Esophagus squamous epithelium (tissue), 5 donors: Measurements from ENCODE around the gene MAP3K20. TPM values are rescaled to one million over a fixed set of nuclear protein-coding genes. Genes with fewer than 3 reads are reported as not detected.
"Not testable (repeated sequence)": the region's sequence is repeated elsewhere in the genome, so short reads cannot be mapped to it uniquely, and the experiment has no call there.

Source experiments
- DNase-seq: peaks from one replicate; lab custom pipeline; 2025; lab: John Stamatoyannopoulos, UW
- H3K27ac ChIP-seq, 4 donors: fragments of 200-600 bp; sonication (generic); one replicate each; pipeline ENCODE4 v1.5.1; 2016 to 2019; ENCODE audit warnings: mild to moderate bottlenecking in 1 of 4
- H3K27me3 ChIP-seq, 4 donors: fragments of 200-600 bp; sonication (generic); 1 replicate in 3 of 4; 2 replicates in 1 of 4; pipeline versions ENCODE4 v1.5.1 to v1.6.0; 2017 to 2021; ENCODE audit warnings: antibody characterized with exemption in 1 of 4
- H3K36me3 ChIP-seq, 3 donors: fragments of 200-600 bp; sonication (generic); one replicate each; pipeline ENCODE4 v1.5.1; 2016 to 2019
- H3K4me1 ChIP-seq, 3 donors: fragments of 200-600 bp; sonication (generic); one replicate each; pipeline ENCODE4 v1.5.1; 2017 to 2019
- H3K4me3 ChIP-seq, 4 donors: fragments of 200-600 bp; sonication (generic); 1 replicate in 3 of 4; 2 replicates in 1 of 4; pipeline ENCODE4 v1.5.1; 2016 to 2019; ENCODE audit warnings: mild to moderate bottlenecking in 2 of 4, moderate library complexity in 1 of 4
- H3K9me3 ChIP-seq, 3 donors: fragments of 200-600 bp; sonication (generic); one replicate each; pipeline ENCODE4 v1.5.1; 2016 to 2019
- POLR2A ChIP-seq, 4 donors: fragments of 450-650 bp; IDR thresholded peaks; one replicate each; pipeline ENCODE4 v1.6.1; 2017; ENCODE audit warnings: antibody characterized with exemption in 4 of 4, mild to moderate bottlenecking in 4 of 4, moderate library complexity in 3 of 4
- WGBS, 2 donors: methylation state at CpG; one replicate each; pipeline ENCODE4 v1.1.5; 2018; 5-methylcytosine and 5-hydroxymethylcytosine counted together
- intact Hi-C: fragments of 100-400 bp; cut with DNase I; formaldehyde crosslinking; loops from one replicate; pipeline ENCODE4 v1.15.0; 2022
- total RNA-seq, 4 donors: library from RNA; depleted of rRNA; stranded (reverse); fragments of >200 nt; gene quantifications; one replicate each; pipeline ENCODE4 v1.1.0, GENCODE V29; 2016
- TF ChIP-seq, protein P1 (sequence below), 6 experiments: fragments of 450-650 bp in 4 of 6; fragments of 200-600 bp in 2 of 6; sonication (generic) in 2 of 6; IDR thresholded peaks; one replicate each; pipeline ENCODE4 v1.5.1; 2016 to 2019; ENCODE audit warnings: antibody characterized with exemption in 6 of 6, mild to moderate bottlenecking in 4 of 6, moderate library complexity in 4 of 6
- donor health status: DM: yes; HTN: yes; CAD: no.

MAP3K20 gene
- total RNA-seq, 4 donors from 2014 or later = 7.2 to 55.3 (median 26.3) TPM

DNA sequence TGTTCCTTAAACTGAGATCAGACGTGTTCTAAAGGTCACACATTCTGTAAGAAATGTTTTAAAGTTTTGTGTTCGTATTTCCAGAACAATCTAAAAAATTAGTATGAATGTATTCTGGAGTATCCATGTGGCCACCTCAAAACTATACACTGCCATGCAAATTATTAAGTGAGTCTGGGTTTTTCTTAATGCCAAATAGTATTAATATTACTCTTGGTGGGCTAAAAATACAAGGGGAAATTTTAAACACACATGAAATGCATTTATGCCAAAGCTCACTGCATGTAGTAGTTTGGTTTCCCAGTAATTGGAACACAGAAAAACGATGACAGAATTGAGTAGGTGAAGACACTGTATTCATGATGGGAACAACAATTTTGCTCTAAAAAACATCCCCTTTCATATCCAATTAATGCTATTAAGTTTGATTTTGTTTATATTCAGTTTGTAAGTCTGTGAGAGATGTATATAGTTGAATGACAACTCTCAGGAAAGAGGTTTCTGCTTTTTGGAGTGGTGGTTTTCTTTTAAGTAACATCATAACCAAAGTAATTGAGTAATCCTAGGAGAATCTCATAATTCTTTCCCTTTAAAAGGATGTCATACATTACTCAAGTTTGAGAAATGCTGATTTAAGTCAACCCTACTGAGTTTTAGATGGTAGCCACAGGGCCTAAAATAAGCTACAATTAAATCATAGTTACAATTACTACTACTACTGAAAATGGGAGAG is 203.3 kb downstream of the MAP3K20 start:
- no peaks in the 10 kb centered on the region for H3K36me3 ChIP-seq
- peaks cover 0 to 8% (median 6%) of the 10 kb centered on the region in 3 donors for H3K9me3 ChIP-seq
- H3K4me3 ChIP-seq = no peak overlapping the region
- intact Hi-C loops = no loop called here
- H3K27me3 ChIP-seq = peaks cover 0 to 26% (median 0%) of the 10 kb centered on the region in 4 donors
- no peak for DNase-seq
- peaks cover 0 to 21% (median 0%) of the 10 kb centered on the region in 3 donors for H3K4me1 ChIP-seq
- H3K27ac ChIP-seq = no peak overlapping the region
- TF ChIP-seq, protein P1, sequence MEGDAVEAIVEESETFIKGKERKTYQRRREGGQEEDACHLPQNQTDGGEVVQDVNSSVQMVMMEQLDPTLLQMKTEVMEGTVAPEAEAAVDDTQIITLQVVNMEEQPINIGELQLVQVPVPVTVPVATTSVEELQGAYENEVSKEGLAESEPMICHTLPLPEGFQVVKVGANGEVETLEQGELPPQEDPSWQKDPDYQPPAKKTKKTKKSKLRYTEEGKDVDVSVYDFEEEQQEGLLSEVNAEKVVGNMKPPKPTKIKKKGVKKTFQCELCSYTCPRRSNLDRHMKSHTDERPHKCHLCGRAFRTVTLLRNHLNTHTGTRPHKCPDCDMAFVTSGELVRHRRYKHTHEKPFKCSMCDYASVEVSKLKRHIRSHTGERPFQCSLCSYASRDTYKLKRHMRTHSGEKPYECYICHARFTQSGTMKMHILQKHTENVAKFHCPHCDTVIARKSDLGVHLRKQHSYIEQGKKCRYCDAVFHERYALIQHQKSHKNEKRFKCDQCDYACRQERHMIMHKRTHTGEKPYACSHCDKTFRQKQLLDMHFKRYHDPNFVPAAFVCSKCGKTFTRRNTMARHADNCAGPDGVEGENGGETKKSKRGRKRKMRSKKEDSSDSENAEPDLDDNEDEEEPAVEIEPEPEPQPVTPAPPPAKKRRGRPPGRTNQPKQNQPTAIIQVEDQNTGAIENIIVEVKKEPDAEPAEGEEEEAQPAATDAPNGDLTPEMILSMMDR (IDR thresholded peaks at IDR 0.05) = no peak
- TF ChIP-seq POLR2A (IDR thresholded peaks at IDR 0.05) = no peak
- 68 to 78% methylated on average over 3 of the region's 3 CpGs for WGBS, 2 donors

GRCh38 chr2:173279527-173279868 is 203.9 kb downstream of the MAP3K20 start:
- DNase-seq = no peak
- Histone ChIP-seq H3K4me3 (no peak overlapping the region), H3K27me3 (peaks cover 0 to 21% (median 0%) of the 10 kb centered on the region in 4 donors), H3K4me1 (peaks cover 0 to 21% (median 0%) of the 10 kb centered on the region in 3 donors), H3K27ac (no peak overlapping the region), H3K9me3 (peaks cover 0 to 2% (median 1%) of the 10 kb centered on the region in 3 donors), H3K36me3 (no peaks in the 10 kb centered on the region)
- intact Hi-C loops = no loop called here
- 68 to 70% methylated on average over 3 of the region's 3 CpGs for WGBS, 2 donors
- TF ChIP-seq POLR2A (IDR thresholded peaks at IDR 0.05) = no peak
- TF ChIP-seq, protein P1 (IDR thresholded peaks at IDR 0.05) = no peak

DNA sequence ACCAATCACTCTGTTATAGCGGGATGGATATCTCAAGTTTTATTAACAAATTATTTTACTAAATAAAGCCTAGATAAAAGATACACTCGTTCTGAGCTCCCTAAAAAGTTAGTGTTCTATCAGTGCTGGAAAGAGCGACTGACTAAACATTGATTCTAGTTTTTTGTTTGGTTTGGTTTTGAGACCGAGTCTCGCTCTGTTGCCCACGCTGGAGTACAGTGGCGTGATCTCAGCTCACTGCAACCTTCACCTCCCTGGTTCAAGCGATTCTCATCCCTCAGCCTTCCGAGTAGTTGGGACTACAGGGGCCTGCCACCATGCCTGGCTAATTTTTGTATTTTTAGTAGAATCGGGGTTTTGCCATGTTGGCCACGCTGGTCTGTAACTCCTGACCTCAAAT is 205.2 kb downstream of the MAP3K20 start:
- Histone ChIP-seq H3K27ac (no peak overlapping the region), H3K9me3 (no peaks in the 10 kb centered on the region), H3K27me3 (peaks cover 0 to 15% (median 0%) of the 10 kb centered on the region in 4 donors), H3K4me3 (no peak overlapping the region), H3K36me3 (no peaks in the 10 kb centered on the region), H3K4me1 (peaks cover 0 to 25% (median 0%) of the 10 kb centered on the region in 3 donors)
- TF ChIP-seq, protein P1 (IDR thresholded peaks at IDR 0.05) = no peak
- no peak for TF ChIP-seq POLR2A (IDR thresholded peaks at IDR 0.05)
- intact Hi-C loops = no loop called here
- WGBS, 2 donors = 77 to 84% methylated on average over 10 to 11 of the region's 11 CpGs
- no peak for DNase-seq

DNA sequence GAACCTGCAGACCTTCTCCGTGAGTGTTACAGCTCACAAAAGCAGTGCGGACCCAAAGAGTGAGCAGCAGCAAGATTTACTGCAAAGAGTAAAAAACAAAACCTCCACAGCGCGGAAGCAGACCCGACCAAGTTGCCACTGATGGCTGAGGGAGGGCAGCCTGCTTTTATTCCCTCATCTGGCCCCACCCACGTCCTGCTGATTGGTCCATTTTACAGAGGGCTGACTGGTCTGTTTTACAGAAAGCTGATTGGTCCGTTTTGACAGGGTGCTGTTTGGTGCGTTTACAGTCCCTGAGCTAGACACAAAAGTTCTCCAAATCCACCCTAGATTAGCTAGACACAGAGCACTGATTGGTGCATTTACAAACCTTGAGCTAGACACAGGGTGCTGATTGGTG is 206.3 kb downstream of the MAP3K20 start:
- intact Hi-C loops, H3K27ac ChIP-seq, DNase-seq, H3K4me3 ChIP-seq, H3K9me3 ChIP-seq, H3K36me3 ChIP-seq, H3K27me3 ChIP-seq: not testable (repeated sequence)
- peaks cover 0 to 25% (median 0%) of the 10 kb centered on the region in 3 donors for H3K4me1 ChIP-seq
- WGBS, 2 donors = 85 to 86% methylated on average over 6 to 8 of the region's 8 CpGs

GRCh38 chr2:173282795-173283545 is 207.3 kb downstream of the MAP3K20 start:
- intact Hi-C loops = no loop called here
- 59 to 69% methylated on average over 8 to 9 of the region's 28 CpGs for WGBS, 2 donors
- no peaks in the 10 kb centered on the region for H3K27me3 ChIP-seq
- no peaks in the 10 kb centered on the region for H3K9me3 ChIP-seq
- H3K4me3 ChIP-seq = no peak overlapping the region
- no peak for DNase-seq
- no peaks in the 10 kb centered on the region for H3K36me3 ChIP-seq
- peaks cover 0 to 25% (median 0%) of the 10 kb centered on the region in 3 donors for H3K4me1 ChIP-seq
- TF ChIP-seq, protein P1 (IDR thresholded peaks at IDR 0.05) = no peak
- H3K27ac ChIP-seq = peak overlapping the region in 2 of 4 donors; percentile 20 to 46
